SK-N-SH treated with all-trans-retinoic acid at 6 μM for 48 hours (cell line): Measurements from ENCODE around the gene JUND.

Experiments
- ATAC-seq: fragments of 200-7000 bp; cut with Tn5 transposase; 3 replicates; pipeline ENCODE4 v1.9.1; 2020; ENCODE audit warnings: mild to moderate bottlenecking, moderate library complexity
- ARNTL ChIP-seq: fragments of 450-650 bp; formaldehyde crosslinking; IDR thresholded peaks from 2 replicates; pipeline ENCODE4 v1.5.0; 2020; ENCODE audit warnings: low read depth, mild to moderate bottlenecking, moderate library complexity, borderline replicate concordance
- BACH2 ChIP-seq: fragments of 250-450 bp; sonication (Bioruptor Pico); IDR thresholded peaks from 2 replicates; pipeline ENCODE4 v1.9.0; 2021; ENCODE audit warnings: mild to moderate bottlenecking, borderline replicate concordance
- CREB5 ChIP-seq: fragments of 250-450 bp; sonication (Bioruptor Pico); IDR thresholded peaks from 2 replicates; pipeline ENCODE4 v1.5.1; 2020; ENCODE audit warnings: low read depth, mild to moderate bottlenecking, moderate library complexity
- CSDC2 ChIP-seq: fragments of 250-450 bp; sonication (Bioruptor Pico); IDR thresholded peaks from 2 replicates; pipeline ENCODE4 v1.5.0; 2020; ENCODE audit warnings: mild to moderate bottlenecking, moderate library complexity
- CSRNP3 ChIP-seq: fragments of 250-450 bp; sonication (Bioruptor Pico); IDR thresholded peaks from 2 replicates; pipeline ENCODE4 v1.5.1; 2021; ENCODE audit warnings: mild to moderate bottlenecking, moderate library complexity
- ESRRG ChIP-seq: fragments of 250-450 bp; sonication (Bioruptor Pico); IDR thresholded peaks from 2 replicates; pipeline ENCODE4 v1.6.1; 2021; ENCODE audit warnings: mild to moderate bottlenecking
- ISL1 ChIP-seq: fragments of 250-450 bp; sonication (Bioruptor Pico); IDR thresholded peaks from 2 replicates; pipeline ENCODE4 v2.1.2; 2022; ENCODE audit warnings: mild to moderate bottlenecking, moderate library complexity
- OSR1 ChIP-seq: fragments of 250-450 bp; sonication (Bioruptor Pico); IDR thresholded peaks from 2 replicates; pipeline ENCODE4 v1.8.0; 2022; ENCODE audit warnings: moderate library complexity, mild to moderate bottlenecking, inconsistent platforms
- POU6F1 ChIP-seq: fragments of 250-450 bp; sonication (Bioruptor Pico); IDR thresholded peaks from 2 replicates; pipeline ENCODE4 v1.8.0; 2021; ENCODE audit warnings: low read depth, mild to moderate bottlenecking, moderate library complexity, borderline replicate concordance
- PPARA ChIP-seq: fragments of 250-450 bp; sonication (Bioruptor Pico); IDR thresholded peaks from 2 replicates; pipeline ENCODE4 v1.5.0; 2020; ENCODE audit warnings: mild to moderate bottlenecking, borderline replicate concordance
- RARB ChIP-seq: fragments of 250-450 bp; sonication (Bioruptor Pico); IDR thresholded peaks from 2 replicates; pipeline ENCODE4 v1.8.0; 2021; ENCODE audit warnings: mild to moderate bottlenecking, moderate library complexity
- SNAI2 ChIP-seq: fragments of 250-450 bp; sonication (Bioruptor Pico); IDR thresholded peaks from 2 replicates; pipeline ENCODE4 v1.5.0; 2020; ENCODE audit warnings: mild to moderate bottlenecking, moderate library complexity
- TCF4 ChIP-seq: fragments of 250-450 bp; sonication (Bioruptor Pico); IDR thresholded peaks from 2 replicates; pipeline ENCODE4 v1.8.0; 2021; ENCODE audit warnings: mild to moderate bottlenecking, moderate library complexity, borderline replicate concordance
- TOX ChIP-seq: fragments of 250-450 bp; sonication (Bioruptor Pico); IDR thresholded peaks from 2 replicates; pipeline ENCODE4 v1.8.0; 2021; ENCODE audit warnings: mild to moderate bottlenecking, moderate library complexity, borderline replicate concordance
- TSHZ2 ChIP-seq: fragments of 250-450 bp; sonication (Bioruptor Pico); IDR thresholded peaks from 2 replicates; pipeline ENCODE4 v1.5.0; 2020; ENCODE audit warnings: mild to moderate bottlenecking, moderate library complexity
- ZC3H10 ChIP-seq: fragments of 250-450 bp; sonication (Bioruptor Pico); IDR thresholded peaks from 2 replicates; pipeline ENCODE4 v1.5.1; 2021; ENCODE audit warnings: mild to moderate bottlenecking, moderate library complexity
- ZFP3 ChIP-seq: fragments of 250-450 bp; sonication (Bioruptor Pico); IDR thresholded peaks from 2 replicates; pipeline ENCODE4 v1.5.0; 2020; ENCODE audit warnings: mild to moderate bottlenecking, moderate library complexity
- ZFP30 ChIP-seq: fragments of 450-650 bp; formaldehyde crosslinking; IDR thresholded peaks from 2 replicates; pipeline ENCODE4 v1.5.0; 2022; ENCODE audit warnings: mild to moderate bottlenecking, moderate library complexity
- ZNF565 ChIP-seq: fragments of 450-650 bp; formaldehyde crosslinking; conservative IDR thresholded peaks from 2 replicates; pipeline ENCODE4 v1.5.0; 2020; ENCODE audit warnings: low read depth, mild to moderate bottlenecking, moderate library complexity
- ZNF70 ChIP-seq: fragments of 450-650 bp; formaldehyde crosslinking; IDR thresholded peaks from 2 replicates; pipeline ENCODE4 v1.5.0; 2020; ENCODE audit warnings: mild to moderate bottlenecking, moderate library complexity
- ZNF8 ChIP-seq: fragments of 450-650 bp; formaldehyde crosslinking; IDR thresholded peaks from 2 replicates; pipeline ENCODE4 v1.5.0; 2020; ENCODE audit warnings: mild to moderate bottlenecking, moderate library complexity

The JUND gene

GRCh38 chr19:18304208-18304457 is 22.7 kb upstream of the JUND start:
- TF ChIP-seq CREB5 (CRISPR knock-in tag) (no peak), POU6F1 (CRISPR knock-in tag) (no peak), ZNF8 (CRISPR knock-in tag) (no peak)
- TF ChIP-seq, all 23 proteins: peak for 0
- peak; percentile 4; the same call in 2 of the 3 replicates for ATAC-seq

- no peak for ATAC-seq
- TF ChIP-seq OSR1 (CRISPR knock-in tag) (no peak), CREB5 (CRISPR knock-in tag) (no peak), ZNF70 (CRISPR knock-in tag) (no peak), ZNF565 (no peak), ISL1 (no peak), ZFP30 (CRISPR knock-in tag) (no peak), SNAI2 (CRISPR knock-in tag) (no peak), TSHZ2 (CRISPR knock-in tag) (no peak), ARNTL (CRISPR knock-in tag) (no peak), TOX (no peak), ZNF8 (CRISPR knock-in tag) (no peak), ZFP3 (CRISPR knock-in tag) (no peak), RARB (CRISPR knock-in tag) (no peak), ZC3H10 (CRISPR knock-in tag) (no peak), CSDC2 (no peak), TCF4 (CRISPR knock-in tag) (no peak), POU6F1 (CRISPR knock-in tag) (no peak), CSRNP3 (CRISPR knock-in tag) (no peak), ESRRG (CRISPR knock-in tag) (no peak)
These were observed 20.3 kb upstream of the JUND start for GRCh38 chr19:18301718-18302111.

GRCh38 chr19:18300930-18301717 is 19.7 kb upstream of the JUND start:
- ATAC-seq, result peak; percentile 43
- no peak for TF ChIP-seq ZNF70 (CRISPR knock-in tag)
- TF ChIP-seq CREB5 (CRISPR knock-in tag), result no peak
- no peak for TF ChIP-seq ARNTL (CRISPR knock-in tag)
- no peak for TF ChIP-seq OSR1 (CRISPR knock-in tag)
- TF ChIP-seq CSDC2, result no peak
- no peak for TF ChIP-seq TSHZ2 (CRISPR knock-in tag)
- TF ChIP-seq ZNF565, result no peak
- TF ChIP-seq ISL1, result no peak
- TF ChIP-seq PPARA (CRISPR knock-in tag), result no peak
- TF ChIP-seq ZFP30 (CRISPR knock-in tag), result no peak
- TF ChIP-seq BACH2 (CRISPR knock-in tag), result no peak
- no peak for TF ChIP-seq RARB (CRISPR knock-in tag)
